Liver (tissue), 9 donors: ENCODE data around the gene SGPL1. TPM values are rescaled to one million over a fixed set of nuclear protein-coding genes. Genes with fewer than 3 reads are reported as not detected.

ENCODE experiments used
- DNase-seq: peaks from one replicate; pipeline ENCODE4 v3.0.0-alpha.2; 2017; ENCODE audit warnings: low spot score
- H3K27ac ChIP-seq, 2 donors: one replicate each; pipeline ENCODE4 v1.7.0; 2013; ENCODE audit warnings: inconsistent platforms in 2 of 2, low read length in 2 of 2, control low read depth in 1 of 2, low read depth in 1 of 2, mild to moderate bottlenecking in 1 of 2
- H3K27me3 ChIP-seq, 4 donors: one replicate each; pipeline versions ENCODE4 v1.6.1 to v1.7.0; 2013; ENCODE audit warnings: low read length in 3 of 4, inconsistent platforms in 1 of 4, mild to moderate bottlenecking in 1 of 4, moderate library complexity in 1 of 4; ENCODE audit not compliant: control insufficient read depth in 4 of 4, insufficient read depth in 4 of 4
- H3K36me3 ChIP-seq, 4 donors: one replicate each; pipeline versions ENCODE4 v1.6.1 to v1.7.0; 2013; ENCODE audit warnings: low read length in 3 of 4, mild to moderate bottlenecking in 3 of 4, low read depth in 1 of 4, moderate library complexity in 1 of 4; ENCODE audit not compliant: control insufficient read depth in 4 of 4, insufficient read depth in 3 of 4
- H3K4me1 ChIP-seq, 4 donors: one replicate each; pipeline versions ENCODE4 v1.6.1 to v1.7.0; 2013; ENCODE audit warnings: low read length in 3 of 4, mild to moderate bottlenecking in 3 of 4, moderate library complexity in 1 of 4; ENCODE audit not compliant: control insufficient read depth in 4 of 4, insufficient read depth in 4 of 4
- H3K4me3 ChIP-seq, 3 donors: one replicate each; pipeline versions ENCODE4 v1.6.1 to v1.7.0; 2013; ENCODE audit warnings: low read length in 3 of 3, control low read depth in 1 of 3, low read depth in 1 of 3, mild to moderate bottlenecking in 1 of 3
- H3K9ac ChIP-seq, 2 donors: one replicate each; pipeline ENCODE4 v1.7.0; 2013; ENCODE audit warnings: low read length in 2 of 2, mild to moderate bottlenecking in 2 of 2, moderate library complexity in 2 of 2, control low read depth in 1 of 2, low read depth in 1 of 2
- H3K9me3 ChIP-seq, 4 donors: one replicate each; pipeline versions ENCODE4 v1.6.1 to v1.7.0; 2013; ENCODE audit warnings: low read length in 3 of 4; ENCODE audit not compliant: control insufficient read depth in 4 of 4
- EGR1 ChIP-seq, 2 donors: IDR thresholded peaks; 2 replicates each; pipeline ENCODE4 v1.6.1; 2016 to 2018; ENCODE audit warnings: antibody characterized with exemption in 2 of 2, low read depth in 2 of 2
- FOXA1 ChIP-seq: IDR thresholded peaks from 2 replicates; pipeline ENCODE4 v1.6.1; 2016; ENCODE audit warnings: antibody characterized with exemption
- GABPA ChIP-seq, 2 donors: IDR thresholded peaks in 1 of 2; conservative IDR thresholded peaks in 1 of 2; 2 replicates each; pipeline ENCODE4 v1.6.1; 2016; ENCODE audit warnings: antibody characterized with exemption in 2 of 2, mild to moderate bottlenecking in 1 of 2, moderate library complexity in 1 of 2
- HNF4A ChIP-seq, 2 donors: conservative IDR thresholded peaks; 2 replicates each; pipeline ENCODE4 v1.6.1; 2016; ENCODE audit warnings: antibody characterized with exemption in 2 of 2, mild to moderate bottlenecking in 2 of 2
- HNF4G ChIP-seq: IDR thresholded peaks from 2 replicates; pipeline ENCODE4 v1.6.1; 2016; ENCODE audit warnings: antibody characterized with exemption
- JUND ChIP-seq, 2 donors: IDR thresholded peaks; 2 replicates each; pipeline ENCODE4 v1.6.1; 2016; ENCODE audit warnings: antibody characterized with exemption in 2 of 2
- NR2F2 ChIP-seq: IDR thresholded peaks from 2 replicates; pipeline ENCODE4 v1.6.1; 2016; ENCODE audit warnings: antibody characterized with exemption
- RAD21 ChIP-seq, 2 donors: IDR thresholded peaks; 2 replicates each; pipeline ENCODE4 v1.6.1; 2016; ENCODE audit warnings: antibody characterized with exemption in 2 of 2, mild to moderate bottlenecking in 2 of 2
- RXRA ChIP-seq, 2 donors: IDR thresholded peaks; 2 replicates each; pipeline ENCODE4 v1.6.1; 2017 to 2018; ENCODE audit warnings: antibody characterized with exemption in 2 of 2, mild to moderate bottlenecking in 1 of 2
- SP1 ChIP-seq: IDR thresholded peaks from 2 replicates; pipeline ENCODE4 v1.6.1; 2018; ENCODE audit warnings: antibody characterized with exemption, mild to moderate bottlenecking
- TAF1 ChIP-seq: conservative IDR thresholded peaks from 2 replicates; pipeline ENCODE4 v1.6.1; 2016; ENCODE audit warnings: antibody characterized with exemption, mild to moderate bottlenecking
- YY1 ChIP-seq: IDR thresholded peaks from 2 replicates; pipeline ENCODE4 v1.6.1; 2016; ENCODE audit warnings: antibody characterized with exemption, mild to moderate bottlenecking
- WGBS: extraction: QIAGEN DNeasy Blood & Tissue Kit; methylation state at CpG from one replicate; pipeline ENCODE4 v1.1.7; 2013; 5-methylcytosine and 5-hydroxymethylcytosine counted together
- polyA plus RNA-seq, 2 donors: library from polyadenylated mRNA; stranded (reverse) in 1 of 2; unstranded in 1 of 2; fragments of 200-250 nt in 1 of 2; fragments of >200 nt in 1 of 2; fragmentation: Nextera tagmentation in 1 of 2; extraction: Ambion mirVana in 1 of 2; gene quantifications; one replicate each; pipeline versions ENCODE4 v1.2.1 to v1.2.3, GENCODE V29; 2013 to 2015
- total RNA-seq, 2 donors: library from RNA; depleted of rRNA; stranded (reverse); fragments of >200 nt; gene quantifications; one replicate each; pipeline ENCODE4 v1.2.3, GENCODE V29; 2014
- TF ChIP-seq, protein P1 (sequence below): IDR thresholded peaks from 2 replicates; pipeline ENCODE4 v1.6.1; 2016; ENCODE audit warnings: antibody characterized with exemption
- TF ChIP-seq, protein P2 (sequence below): IDR thresholded peaks from 2 replicates; pipeline ENCODE4 v1.6.1; 2016; ENCODE audit warnings: antibody characterized with exemption
- TF ChIP-seq, protein P3 (sequence below): fragments of 150-350 bp; IDR thresholded peaks from 2 replicates; pipeline ENCODE4 v1.5.1; 2017; ENCODE audit warnings: improper control_type of control experiment, low read depth, low read length; ENCODE audit not compliant: missing input control
- TF ChIP-seq, protein P4 (sequence below): IDR thresholded peaks from 2 replicates; pipeline ENCODE4 v1.6.1; 2016; ENCODE audit warnings: antibody characterized with exemption
- donor health status: healthy.
- donor health status: healthy.
- donor health status: healthy.
- donor health status: healthy.
- donor health status: healthy.

The SGPL1 gene
- total and polyA plus RNA-seq, 4 donors = 11.8 to 37.1 (median 16.8) TPM

DNA sequence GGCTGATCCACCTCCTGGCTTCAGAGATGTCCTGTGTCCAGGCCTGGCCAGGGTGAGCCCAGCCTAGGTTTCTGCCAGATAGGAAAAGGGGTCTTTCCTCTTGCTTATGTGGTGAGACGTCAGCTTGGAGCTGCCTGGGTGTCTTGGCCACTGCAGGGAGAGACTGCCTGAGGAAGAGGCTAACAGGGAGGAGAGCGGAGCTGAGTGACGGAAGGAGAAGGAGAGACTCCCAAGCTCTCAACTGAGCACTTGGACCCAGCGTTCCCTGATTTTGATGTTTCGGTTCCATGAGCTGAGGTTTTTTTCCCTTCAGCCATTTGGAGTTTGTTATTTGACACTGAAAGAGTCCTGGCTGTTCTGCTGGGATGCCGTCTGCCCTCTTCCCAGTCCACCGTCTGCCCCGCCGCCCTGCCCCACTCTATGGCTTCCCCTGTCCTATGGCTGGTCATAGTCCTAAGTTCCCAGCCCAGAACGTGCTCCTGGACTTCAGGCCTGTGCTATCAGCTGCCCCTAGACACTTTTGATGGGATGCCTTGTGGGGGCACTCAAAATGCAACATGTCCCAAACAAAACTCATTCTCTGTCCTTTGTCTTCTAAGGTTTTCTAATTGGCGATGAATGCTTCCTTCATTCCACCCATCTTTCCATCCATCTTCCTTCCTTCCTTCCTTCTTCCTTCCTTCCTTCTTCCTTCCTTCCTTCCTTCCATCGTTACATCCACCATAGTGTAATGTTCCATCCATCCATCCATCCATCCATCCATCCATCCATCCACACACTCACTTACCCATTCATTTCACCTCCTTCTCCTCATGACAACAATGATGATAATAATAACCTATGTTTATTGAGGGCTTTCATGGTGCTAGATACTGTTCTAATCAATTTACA, 92.9 kb downstream of the SGPL1 start (continued):
- TF ChIP-seq, protein P1, sequence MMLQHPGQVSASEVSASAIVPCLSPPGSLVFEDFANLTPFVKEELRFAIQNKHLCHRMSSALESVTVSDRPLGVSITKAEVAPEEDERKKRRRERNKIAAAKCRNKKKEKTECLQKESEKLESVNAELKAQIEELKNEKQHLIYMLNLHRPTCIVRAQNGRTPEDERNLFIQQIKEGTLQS = no peak

DNA sequence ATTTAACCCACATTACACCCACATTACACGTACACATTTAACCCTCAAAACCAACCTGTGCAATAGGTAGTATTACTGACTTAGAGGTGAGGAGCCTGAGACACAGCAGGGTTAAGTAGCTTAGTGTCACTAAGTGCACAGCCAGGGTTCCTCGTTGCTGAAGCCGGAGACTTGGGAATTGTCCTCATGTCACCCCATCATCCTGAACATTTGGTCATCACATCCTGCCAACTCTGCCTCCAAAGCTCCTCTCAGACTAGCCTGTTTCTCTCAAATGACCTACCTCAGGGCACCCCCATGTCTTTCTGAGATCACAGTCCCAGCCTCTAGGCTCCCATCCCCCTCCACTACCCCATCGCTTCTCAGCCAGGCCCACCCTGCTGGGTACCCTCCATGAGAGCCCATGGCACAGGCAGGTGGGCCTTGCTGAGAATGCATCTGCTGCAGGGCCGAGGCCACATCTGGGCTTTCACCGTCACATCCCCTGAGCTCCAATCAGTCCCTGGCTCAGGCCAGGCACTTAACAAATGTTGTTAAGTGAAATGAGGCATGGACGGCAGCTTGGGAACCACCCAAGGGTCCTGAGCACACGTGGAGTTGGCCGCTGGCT, 93.7 kb downstream of the SGPL1 start:
- Histone ChIP-seq H3K27ac (no peak overlapping the region), H3K4me3 (no peak overlapping the region), H3K36me3 (no peaks in the 10 kb centered on the region), H3K27me3 (no peaks in the 10 kb centered on the region), H3K9me3 (no peaks in the 10 kb centered on the region), H3K9ac (no peak overlapping the region), H3K4me1 (no peaks in the 10 kb centered on the region)
- 90% methylated on average over 9 of the region's 9 CpGs for WGBS
- TF ChIP-seq, protein P2, sequence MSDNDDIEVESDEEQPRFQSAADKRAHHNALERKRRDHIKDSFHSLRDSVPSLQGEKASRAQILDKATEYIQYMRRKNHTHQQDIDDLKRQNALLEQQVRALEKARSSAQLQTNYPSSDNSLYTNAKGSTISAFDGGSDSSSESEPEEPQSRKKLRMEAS = no peak
- TF ChIP-seq, protein P1 = no peak
- no peak for TF ChIP-seq JUND (IDR thresholded peaks at IDR 0.05)
- TF ChIP-seq YY1 = no peak
- no peak for TF ChIP-seq RXRA (IDR thresholded peaks at IDR 0.05)
- no peak for TF ChIP-seq RAD21 (IDR thresholded peaks at IDR 0.05)
- TF ChIP-seq, protein P3, sequence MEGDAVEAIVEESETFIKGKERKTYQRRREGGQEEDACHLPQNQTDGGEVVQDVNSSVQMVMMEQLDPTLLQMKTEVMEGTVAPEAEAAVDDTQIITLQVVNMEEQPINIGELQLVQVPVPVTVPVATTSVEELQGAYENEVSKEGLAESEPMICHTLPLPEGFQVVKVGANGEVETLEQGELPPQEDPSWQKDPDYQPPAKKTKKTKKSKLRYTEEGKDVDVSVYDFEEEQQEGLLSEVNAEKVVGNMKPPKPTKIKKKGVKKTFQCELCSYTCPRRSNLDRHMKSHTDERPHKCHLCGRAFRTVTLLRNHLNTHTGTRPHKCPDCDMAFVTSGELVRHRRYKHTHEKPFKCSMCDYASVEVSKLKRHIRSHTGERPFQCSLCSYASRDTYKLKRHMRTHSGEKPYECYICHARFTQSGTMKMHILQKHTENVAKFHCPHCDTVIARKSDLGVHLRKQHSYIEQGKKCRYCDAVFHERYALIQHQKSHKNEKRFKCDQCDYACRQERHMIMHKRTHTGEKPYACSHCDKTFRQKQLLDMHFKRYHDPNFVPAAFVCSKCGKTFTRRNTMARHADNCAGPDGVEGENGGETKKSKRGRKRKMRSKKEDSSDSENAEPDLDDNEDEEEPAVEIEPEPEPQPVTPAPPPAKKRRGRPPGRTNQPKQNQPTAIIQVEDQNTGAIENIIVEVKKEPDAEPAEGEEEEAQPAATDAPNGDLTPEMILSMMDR = no peak
- TF ChIP-seq NR2F2 = no peak
- no peak for TF ChIP-seq HNF4G
- TF ChIP-seq FOXA1 = no peak
- no peak for TF ChIP-seq SP1
- no peak for TF ChIP-seq GABPA (IDR thresholded peaks at IDR 0.05 in 1 of 2, conservative IDR thresholded peaks at IDR 0.05 in 1 of 2)
- no peak for DNase-seq

DNA sequence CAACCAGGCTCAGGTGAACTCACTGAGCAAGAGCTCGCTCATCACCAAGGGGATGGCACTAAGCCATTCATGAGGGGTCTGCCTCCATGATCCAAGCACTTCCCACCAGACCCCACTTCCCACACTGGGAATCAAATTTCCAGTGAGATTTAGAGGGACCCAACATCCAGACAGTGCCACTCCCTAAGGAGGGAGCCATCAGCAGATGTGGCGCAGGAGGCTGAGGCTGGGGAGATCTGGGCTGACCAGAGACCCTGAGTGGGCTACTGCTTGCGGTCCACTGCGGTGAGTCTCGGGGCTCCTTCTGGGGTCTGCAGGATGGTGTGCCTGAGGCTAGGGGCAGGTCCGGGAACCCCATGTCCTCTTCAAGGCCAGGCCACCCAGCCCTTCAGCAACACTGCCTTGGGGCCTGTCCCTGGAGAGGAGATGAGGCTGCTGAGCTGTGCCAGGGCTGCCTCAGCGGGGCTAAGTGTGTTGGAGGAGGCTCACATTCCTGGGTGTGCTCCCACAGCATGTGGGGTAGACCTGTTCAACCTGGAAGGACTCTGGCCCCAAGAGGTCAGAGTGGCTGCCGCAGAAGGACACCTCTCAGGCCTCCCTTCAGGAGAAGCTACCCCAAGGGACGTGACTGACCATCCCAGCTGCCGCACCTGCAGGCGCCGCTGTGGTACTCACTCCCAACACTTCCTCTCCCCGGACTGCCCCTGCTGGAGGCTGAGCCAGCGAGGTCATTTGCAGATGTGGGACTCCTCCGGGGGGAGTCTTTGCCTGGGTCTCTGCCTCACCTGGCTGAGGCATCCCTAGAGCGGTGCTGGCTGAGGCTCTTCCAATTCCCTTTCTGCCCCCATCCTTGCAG, 95.0 kb downstream of the SGPL1 start:
- H3K9ac ChIP-seq = no peak overlapping the region
- H3K4me1 ChIP-seq = no peaks in the 10 kb centered on the region
- no peak overlapping the region for H3K4me3 ChIP-seq
- H3K36me3 ChIP-seq = no peaks in the 10 kb centered on the region
- no peaks in the 10 kb centered on the region for H3K27me3 ChIP-seq
- H3K9me3 ChIP-seq = no peaks in the 10 kb centered on the region
- no peak overlapping the region for H3K27ac ChIP-seq
- WGBS = 90% methylated on average over 16 of the region's 16 CpGs
- DNase-seq = no peak
- TF ChIP-seq TAF1 = no peak
- no peak for TF ChIP-seq JUND (IDR thresholded peaks at IDR 0.05)
- TF ChIP-seq RAD21 (IDR thresholded peaks at IDR 0.05) = no peak
- no peak for TF ChIP-seq GABPA (IDR thresholded peaks at IDR 0.05 in 1 of 2, conservative IDR thresholded peaks at IDR 0.05 in 1 of 2)
- no peak for TF ChIP-seq EGR1 (IDR thresholded peaks at IDR 0.05; ENCODE audit: low read depth in 2 of 2)
- TF ChIP-seq, protein P3 = no peak
- TF ChIP-seq, protein P4, sequence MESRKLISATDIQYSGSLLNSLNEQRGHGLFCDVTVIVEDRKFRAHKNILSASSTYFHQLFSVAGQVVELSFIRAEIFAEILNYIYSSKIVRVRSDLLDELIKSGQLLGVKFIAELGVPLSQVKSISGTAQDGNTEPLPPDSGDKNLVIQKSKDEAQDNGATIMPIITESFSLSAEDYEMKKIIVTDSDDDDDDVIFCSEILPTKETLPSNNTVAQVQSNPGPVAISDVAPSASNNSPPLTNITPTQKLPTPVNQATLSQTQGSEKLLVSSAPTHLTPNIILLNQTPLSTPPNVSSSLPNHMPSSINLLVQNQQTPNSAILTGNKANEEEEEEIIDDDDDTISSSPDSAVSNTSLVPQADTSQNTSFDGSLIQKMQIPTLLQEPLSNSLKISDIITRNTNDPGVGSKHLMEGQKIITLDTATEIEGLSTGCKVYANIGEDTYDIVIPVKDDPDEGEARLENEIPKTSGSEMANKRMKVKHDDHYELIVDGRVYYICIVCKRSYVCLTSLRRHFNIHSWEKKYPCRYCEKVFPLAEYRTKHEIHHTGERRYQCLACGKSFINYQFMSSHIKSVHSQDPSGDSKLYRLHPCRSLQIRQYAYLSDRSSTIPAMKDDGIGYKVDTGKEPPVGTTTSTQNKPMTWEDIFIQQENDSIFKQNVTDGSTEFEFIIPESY = no peak
- no peak for TF ChIP-seq YY1
- no peak for TF ChIP-seq NR2F2
- no peak for TF ChIP-seq FOXA1
- TF ChIP-seq HNF4A (conservative IDR thresholded peaks at IDR 0.05) = no peak
- TF ChIP-seq SP1 = no peak
- no peak for TF ChIP-seq HNF4G
- TF ChIP-seq, protein P2 = no peak
